Measurements from ENCODE around the gene POMGNT2. TPM values are rescaled to one million over a fixed set of nuclear protein-coding genes. Genes with fewer than 3 reads are reported as not detected.

POMGNT2 gene
- total and polyA plus RNA-seq, 2 of the 8 experiments (the other 6 are each of a cell fraction or from before 2014, with no cell fraction given), result 13.6 to 35.7 TPM

- TF ChIP-seq, protein P1, sequence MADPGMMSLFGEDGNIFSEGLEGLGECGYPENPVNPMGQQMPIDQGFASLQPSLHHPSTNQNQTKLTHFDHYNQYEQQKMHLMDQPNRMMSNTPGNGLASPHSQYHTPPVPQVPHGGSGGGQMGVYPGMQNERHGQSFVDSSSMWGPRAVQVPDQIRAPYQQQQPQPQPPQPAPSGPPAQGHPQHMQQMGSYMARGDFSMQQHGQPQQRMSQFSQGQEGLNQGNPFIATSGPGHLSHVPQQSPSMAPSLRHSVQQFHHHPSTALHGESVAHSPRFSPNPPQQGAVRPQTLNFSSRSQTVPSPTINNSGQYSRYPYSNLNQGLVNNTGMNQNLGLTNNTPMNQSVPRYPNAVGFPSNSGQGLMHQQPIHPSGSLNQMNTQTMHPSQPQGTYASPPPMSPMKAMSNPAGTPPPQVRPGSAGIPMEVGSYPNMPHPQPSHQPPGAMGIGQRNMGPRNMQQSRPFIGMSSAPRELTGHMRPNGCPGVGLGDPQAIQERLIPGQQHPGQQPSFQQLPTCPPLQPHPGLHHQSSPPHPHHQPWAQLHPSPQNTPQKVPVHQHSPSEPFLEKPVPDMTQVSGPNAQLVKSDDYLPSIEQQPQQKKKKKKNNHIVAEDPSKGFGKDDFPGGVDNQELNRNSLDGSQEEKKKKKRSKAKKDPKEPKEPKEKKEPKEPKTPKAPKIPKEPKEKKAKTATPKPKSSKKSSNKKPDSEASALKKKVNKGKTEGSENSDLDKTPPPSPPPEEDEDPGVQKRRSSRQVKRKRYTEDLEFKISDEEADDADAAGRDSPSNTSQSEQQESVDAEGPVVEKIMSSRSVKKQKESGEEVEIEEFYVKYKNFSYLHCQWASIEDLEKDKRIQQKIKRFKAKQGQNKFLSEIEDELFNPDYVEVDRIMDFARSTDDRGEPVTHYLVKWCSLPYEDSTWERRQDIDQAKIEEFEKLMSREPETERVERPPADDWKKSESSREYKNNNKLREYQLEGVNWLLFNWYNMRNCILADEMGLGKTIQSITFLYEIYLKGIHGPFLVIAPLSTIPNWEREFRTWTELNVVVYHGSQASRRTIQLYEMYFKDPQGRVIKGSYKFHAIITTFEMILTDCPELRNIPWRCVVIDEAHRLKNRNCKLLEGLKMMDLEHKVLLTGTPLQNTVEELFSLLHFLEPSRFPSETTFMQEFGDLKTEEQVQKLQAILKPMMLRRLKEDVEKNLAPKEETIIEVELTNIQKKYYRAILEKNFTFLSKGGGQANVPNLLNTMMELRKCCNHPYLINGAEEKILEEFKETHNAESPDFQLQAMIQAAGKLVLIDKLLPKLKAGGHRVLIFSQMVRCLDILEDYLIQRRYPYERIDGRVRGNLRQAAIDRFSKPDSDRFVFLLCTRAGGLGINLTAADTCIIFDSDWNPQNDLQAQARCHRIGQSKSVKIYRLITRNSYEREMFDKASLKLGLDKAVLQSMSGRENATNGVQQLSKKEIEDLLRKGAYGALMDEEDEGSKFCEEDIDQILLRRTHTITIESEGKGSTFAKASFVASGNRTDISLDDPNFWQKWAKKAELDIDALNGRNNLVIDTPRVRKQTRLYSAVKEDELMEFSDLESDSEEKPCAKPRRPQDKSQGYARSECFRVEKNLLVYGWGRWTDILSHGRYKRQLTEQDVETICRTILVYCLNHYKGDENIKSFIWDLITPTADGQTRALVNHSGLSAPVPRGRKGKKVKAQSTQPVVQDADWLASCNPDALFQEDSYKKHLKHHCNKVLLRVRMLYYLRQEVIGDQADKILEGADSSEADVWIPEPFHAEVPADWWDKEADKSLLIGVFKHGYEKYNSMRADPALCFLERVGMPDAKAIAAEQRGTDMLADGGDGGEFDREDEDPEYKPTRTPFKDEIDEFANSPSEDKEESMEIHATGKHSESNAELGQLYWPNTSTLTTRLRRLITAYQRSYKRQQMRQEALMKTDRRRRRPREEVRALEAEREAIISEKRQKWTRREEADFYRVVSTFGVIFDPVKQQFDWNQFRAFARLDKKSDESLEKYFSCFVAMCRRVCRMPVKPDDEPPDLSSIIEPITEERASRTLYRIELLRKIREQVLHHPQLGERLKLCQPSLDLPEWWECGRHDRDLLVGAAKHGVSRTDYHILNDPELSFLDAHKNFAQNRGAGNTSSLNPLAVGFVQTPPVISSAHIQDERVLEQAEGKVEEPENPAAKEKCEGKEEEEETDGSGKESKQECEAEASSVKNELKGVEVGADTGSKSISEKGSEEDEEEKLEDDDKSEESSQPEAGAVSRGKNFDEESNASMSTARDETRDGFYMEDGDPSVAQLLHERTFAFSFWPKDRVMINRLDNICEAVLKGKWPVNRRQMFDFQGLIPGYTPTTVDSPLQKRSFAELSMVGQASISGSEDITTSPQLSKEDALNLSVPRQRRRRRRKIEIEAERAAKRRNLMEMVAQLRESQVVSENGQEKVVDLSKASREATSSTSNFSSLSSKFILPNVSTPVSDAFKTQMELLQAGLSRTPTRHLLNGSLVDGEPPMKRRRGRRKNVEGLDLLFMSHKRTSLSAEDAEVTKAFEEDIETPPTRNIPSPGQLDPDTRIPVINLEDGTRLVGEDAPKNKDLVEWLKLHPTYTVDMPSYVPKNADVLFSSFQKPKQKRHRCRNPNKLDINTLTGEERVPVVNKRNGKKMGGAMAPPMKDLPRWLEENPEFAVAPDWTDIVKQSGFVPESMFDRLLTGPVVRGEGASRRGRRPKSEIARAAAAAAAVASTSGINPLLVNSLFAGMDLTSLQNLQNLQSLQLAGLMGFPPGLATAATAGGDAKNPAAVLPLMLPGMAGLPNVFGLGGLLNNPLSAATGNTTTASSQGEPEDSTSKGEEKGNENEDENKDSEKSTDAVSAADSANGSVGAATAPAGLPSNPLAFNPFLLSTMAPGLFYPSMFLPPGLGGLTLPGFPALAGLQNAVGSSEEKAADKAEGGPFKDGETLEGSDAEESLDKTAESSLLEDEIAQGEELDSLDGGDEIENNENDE (IDR thresholded peaks at IDR 0.05; ENCODE audit: insufficient replicate concordance, low read length), result no peak
- TF ChIP-seq TAF1 (IDR thresholded peaks at IDR 0.05; ENCODE audit: low read depth, low read length) (no peak), CREB1 (IDR thresholded peaks at IDR 0.05) (no peak), SRF (IDR thresholded peaks at IDR 0.05; ENCODE audit: low read depth, low read length) (no peak), TCF12 (IDR thresholded peaks at IDR 0.05; ENCODE audit: low read depth, low read length) (no peak), ZNF274 (IDR thresholded peaks at IDR 0.05; ENCODE audit: borderline replicate concordance, extremely low read depth, low read length) (no peak), RXRA (IDR thresholded peaks at IDR 0.05; ENCODE audit: insufficient read depth, low read depth, low read length) (no peak)
- TF ChIP-seq, protein P2, sequence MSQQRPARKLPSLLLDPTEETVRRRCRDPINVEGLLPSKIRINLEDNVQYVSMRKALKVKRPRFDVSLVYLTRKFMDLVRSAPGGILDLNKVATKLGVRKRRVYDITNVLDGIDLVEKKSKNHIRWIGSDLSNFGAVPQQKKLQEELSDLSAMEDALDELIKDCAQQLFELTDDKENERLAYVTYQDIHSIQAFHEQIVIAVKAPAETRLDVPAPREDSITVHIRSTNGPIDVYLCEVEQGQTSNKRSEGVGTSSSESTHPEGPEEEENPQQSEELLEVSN (IDR thresholded peaks at IDR 0.05), result no peak
Measured at GRCh38 chr3:43123895-43124294, 18.0 kb upstream of the POMGNT2 start (continued).
